Activated naive CD4-positive, alpha-beta T cell treated with anti-CD3 and anti-CD28 coated beads, Interleukin-2, amount 50 U/mL, for 24 hours (primary cell): ENCODE data around the gene STAT5B.

Experiments used
- H3K27ac Mint-ChIP-seq: one replicate; pipeline ENCODE4 v1.8.0; 2021; ENCODE audit warnings: mild to moderate bottlenecking, mixed read lengths
- H3K27me3 Mint-ChIP-seq: one replicate; pipeline ENCODE4 v1.8.0; 2021; ENCODE audit warnings: mixed read lengths
- H3K36me3 Mint-ChIP-seq: one replicate; pipeline ENCODE4 v1.8.0; 2021; ENCODE audit warnings: mixed read lengths
- H3K4me1 Mint-ChIP-seq: one replicate; pipeline ENCODE4 v1.8.0; 2021; ENCODE audit warnings: mixed read lengths
- H3K4me3 Mint-ChIP-seq: one replicate; pipeline ENCODE4 v1.8.0; 2021; ENCODE audit warnings: mild to moderate bottlenecking, mixed read lengths
- H3K9me3 Mint-ChIP-seq: one replicate; pipeline ENCODE4 v1.8.0; 2021; ENCODE audit warnings: mixed read lengths

STAT5B gene

DNA sequence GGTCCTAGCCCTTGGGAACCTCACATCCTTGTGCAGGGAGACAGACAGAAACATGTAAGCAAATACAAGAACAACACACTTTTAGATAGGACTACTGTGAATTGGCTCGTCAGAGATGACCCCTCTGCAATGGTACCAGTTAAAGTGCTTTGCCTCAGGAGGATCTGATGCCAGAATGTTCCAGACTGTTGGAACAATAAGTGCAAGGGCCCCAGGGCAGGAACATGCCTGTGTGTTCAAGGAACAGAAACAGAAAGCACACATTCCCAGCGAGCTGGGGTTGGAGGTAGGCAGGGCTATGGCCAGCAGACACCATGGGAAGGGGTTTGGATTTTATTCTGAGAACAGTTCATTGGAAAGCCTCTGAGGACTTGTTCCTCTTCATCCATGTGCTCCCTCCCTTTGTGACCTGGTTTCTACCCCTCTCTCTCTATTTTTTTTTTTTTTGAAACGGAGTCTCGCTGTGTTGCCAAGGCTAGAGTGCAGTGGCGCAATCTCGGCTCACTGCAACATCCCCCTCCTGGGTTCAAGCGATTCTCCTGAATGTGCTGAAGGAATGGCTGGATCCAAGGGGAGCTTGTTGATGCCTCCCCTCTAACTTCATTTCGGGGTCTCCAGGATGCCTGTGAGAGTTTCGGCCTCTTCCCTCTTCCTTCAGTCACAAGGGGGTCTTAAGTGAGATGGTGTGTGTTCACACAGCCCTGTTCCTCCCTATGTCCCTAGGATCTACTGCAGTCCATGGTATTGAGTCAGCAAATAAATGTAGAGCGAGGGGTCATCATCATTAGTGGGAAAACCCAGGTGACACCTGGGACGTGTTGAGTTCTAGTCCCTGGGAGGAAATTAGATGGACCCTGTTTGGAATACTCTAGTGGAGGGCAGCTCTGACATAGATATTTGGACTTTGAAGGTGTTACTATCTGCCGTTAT, 18.5 kb upstream of the STAT5B start:
- Mint-ChIP-seq H3K4me3 (peak overlapping the region; percentile 42), H3K27me3 (no peaks in the 10 kb centered on the region), H3K9me3 (no peaks in the 10 kb centered on the region), H3K4me1 (peaks cover 49% of the 10 kb centered on the region), H3K27ac (peak overlapping the region; percentile 76), H3K36me3 (peaks cover 30% of the 10 kb centered on the region)

DNA sequence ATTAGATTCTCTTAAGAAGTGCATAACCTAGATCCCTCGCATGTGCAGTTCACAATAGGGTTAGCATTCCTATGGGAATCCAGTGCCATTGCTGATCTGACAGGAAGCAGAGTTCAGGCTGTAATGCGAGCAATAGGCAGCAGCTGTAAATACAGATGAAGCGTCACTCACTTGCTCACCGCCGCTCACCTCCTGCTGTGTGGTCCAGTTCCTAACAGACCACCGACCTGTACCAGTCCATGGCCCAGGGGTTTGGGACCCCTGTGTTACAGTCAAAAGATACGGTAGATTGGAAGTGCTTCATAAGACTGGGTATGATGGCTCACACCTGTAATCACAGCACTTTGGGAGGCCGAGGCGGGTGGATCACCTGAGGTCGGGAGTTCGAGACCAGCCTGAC, 14.9 kb upstream of the STAT5B start:
- peak overlapping the region; percentile 92 for H3K4me3 Mint-ChIP-seq
- no peaks in the 10 kb centered on the region for H3K9me3 Mint-ChIP-seq
- H3K27me3 Mint-ChIP-seq = no peaks in the 10 kb centered on the region
- H3K4me1 Mint-ChIP-seq = peaks cover 64% of the 10 kb centered on the region
- peaks cover 36% of the 10 kb centered on the region for H3K36me3 Mint-ChIP-seq
- H3K27ac Mint-ChIP-seq = peak overlapping the region; percentile 85

DNA sequence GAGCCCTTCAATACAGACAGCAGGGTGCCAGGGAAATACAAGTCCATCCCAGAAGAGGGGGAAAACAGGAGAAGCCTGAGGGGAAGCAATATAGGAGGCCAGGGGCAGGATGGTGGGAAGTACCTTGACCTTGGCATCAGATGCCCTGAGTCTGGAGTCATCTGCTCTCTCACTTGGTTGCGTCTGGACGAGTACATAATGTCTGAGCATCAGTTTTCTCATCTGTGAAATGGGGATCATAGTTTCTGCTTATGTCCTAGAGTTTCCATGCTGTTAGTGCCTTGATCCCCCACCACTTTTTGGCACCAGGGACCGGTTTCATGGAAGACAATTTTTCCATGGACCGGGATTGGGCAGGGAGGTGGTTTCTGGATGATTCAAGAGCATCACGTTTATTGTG, 14.4 kb upstream of the STAT5B start:
- Mint-ChIP-seq H3K27me3 (no peaks in the 10 kb centered on the region), H3K4me1 (peaks cover 67% of the 10 kb centered on the region), H3K27ac (peak overlapping the region; percentile 97), H3K4me3 (peak overlapping the region; percentile 92), H3K9me3 (no peaks in the 10 kb centered on the region), H3K36me3 (peaks cover 36% of the 10 kb centered on the region)

DNA sequence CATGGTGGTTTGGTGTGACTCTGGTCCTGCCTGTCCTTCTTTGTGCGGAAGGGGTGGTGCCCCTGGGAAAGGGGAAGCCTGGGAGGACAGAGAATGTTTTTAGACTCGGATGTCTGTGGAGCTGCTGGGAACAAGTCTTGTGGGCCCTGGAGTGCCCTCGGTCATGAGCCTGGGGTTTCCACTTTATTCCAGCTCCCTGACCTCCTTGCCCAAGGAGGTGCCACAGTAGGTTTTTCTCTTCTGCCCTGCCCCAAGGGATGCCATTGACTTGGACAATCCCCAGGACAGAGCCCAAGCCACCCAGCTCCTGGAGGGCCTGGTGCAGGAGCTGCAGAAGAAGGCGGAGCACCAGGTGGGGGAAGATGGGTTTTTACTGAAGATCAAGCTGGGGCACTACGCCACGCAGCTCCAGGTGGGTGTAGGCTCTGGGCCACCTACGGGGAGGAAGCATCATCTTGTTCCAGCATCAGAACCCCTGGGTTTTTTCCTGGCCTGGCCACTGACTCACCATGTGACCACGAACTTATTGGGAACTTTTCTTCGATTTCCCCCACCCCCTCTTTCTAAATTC, 13.5 kb upstream of the STAT5B start:
- Mint-ChIP-seq H3K4me1 (peaks cover 67% of the 10 kb centered on the region), H3K27ac (peak overlapping the region; percentile 97), H3K36me3 (peaks cover 30% of the 10 kb centered on the region), H3K27me3 (no peaks in the 10 kb centered on the region), H3K4me3 (peak overlapping the region; percentile 92), H3K9me3 (no peaks in the 10 kb centered on the region)

DNA sequence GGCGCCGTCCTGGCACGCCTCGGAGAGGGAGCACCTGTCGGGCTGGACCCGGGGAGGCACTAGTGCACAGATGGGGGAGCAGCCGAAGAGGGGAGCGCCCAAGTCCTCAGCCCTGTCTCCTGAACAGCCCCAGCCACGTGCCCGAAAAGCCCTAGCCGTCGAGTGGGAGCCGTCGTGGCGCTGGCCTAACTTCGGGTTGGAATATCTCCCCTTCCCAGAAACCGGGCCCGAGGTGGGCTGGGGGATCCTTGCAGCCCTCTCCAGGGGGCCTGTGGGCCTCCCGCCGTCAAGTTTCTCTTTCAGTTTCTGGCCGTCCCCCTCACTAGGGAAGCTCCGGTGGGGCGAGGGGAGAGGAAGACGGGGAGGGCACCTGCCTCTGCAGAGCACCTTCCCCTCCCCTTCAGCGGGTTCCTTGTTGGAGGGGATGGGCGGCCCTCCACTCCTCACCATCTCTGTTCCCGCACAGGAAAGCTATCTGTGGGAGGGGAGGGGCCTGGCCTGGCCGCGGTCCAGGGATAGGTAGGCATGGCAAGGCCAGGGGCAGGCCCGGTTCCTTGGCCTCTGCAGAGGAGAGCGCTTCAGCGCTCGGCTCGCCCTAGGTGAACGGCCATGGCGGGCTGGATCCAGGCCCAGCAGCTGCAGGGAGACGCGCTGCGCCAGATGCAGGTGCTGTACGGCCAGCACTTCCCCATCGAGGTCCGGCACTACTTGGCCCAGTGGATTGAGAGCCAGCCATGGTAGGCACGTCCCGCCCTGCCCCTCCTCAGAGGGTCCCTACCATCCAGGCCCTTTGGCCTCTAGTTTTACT, 12.8 kb upstream of the STAT5B start:
- Mint-ChIP-seq H3K4me3 (peak overlapping the region; percentile 92), H3K9me3 (no peaks in the 10 kb centered on the region), H3K4me1 (peaks cover 62% of the 10 kb centered on the region), H3K27ac (peak overlapping the region; percentile 97), H3K27me3 (no peaks in the 10 kb centered on the region), H3K36me3 (peaks cover 28% of the 10 kb centered on the region)

DNA sequence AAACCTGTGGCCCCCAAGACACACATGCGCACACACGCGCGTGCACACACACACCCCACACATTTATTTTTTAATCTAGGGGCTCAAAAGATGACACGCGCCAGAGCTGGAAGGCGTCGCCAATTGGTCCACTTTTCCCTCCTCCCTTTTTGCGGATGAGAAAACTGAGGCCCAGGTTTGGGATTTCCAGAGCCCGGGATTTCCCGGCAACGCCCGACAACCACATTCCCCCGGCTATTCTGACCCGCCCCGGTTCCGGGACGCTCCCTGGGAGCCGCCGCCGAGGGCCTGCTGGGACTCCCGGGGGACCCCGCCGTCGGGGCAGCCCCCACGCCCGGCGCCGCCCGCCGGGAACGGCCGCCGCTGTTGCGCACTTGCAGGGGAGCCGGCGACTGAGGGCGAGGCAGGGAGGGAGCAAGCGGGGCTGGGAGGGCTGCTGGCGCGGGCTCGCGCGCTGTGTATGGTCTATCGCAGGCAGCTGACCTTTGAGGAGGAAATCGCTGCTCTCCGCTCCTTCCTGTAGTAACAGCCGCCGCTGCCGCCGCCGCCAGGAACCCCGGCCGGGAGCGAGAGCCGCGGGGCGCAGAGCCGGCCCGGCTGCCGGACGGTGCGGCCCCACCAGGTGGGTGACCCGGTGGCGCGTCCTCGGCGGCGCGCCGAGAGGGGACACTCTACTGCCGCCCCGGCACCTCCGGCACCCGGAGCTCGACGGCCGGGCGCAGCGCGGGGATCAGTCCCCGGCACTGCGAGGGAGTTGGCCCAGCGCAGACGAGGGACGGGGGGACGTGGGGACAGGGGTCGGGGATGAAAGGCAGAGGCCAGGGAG, 12.0 kb upstream of the STAT5B start, which contains the start of gene STAT5A:
Gene STAT5A (plus strand): TSS at position 522 of the 826 bp plus-strand sequence. CDS start 914 bp downstream, outside the sequence.
- Mint-ChIP-seq H3K4me3 (peak within 1 kb of the TSS; percentile 92), H3K9me3 (no peaks in the 10 kb centered on the region), H3K36me3 (peaks cover 24% of the 10 kb centered on the region), H3K27ac (peak within 1 kb of the TSS; percentile 99), H3K27me3 (no peaks in the 10 kb centered on the region), H3K4me1 (peaks cover 60% of the 10 kb centered on the region)

DNA sequence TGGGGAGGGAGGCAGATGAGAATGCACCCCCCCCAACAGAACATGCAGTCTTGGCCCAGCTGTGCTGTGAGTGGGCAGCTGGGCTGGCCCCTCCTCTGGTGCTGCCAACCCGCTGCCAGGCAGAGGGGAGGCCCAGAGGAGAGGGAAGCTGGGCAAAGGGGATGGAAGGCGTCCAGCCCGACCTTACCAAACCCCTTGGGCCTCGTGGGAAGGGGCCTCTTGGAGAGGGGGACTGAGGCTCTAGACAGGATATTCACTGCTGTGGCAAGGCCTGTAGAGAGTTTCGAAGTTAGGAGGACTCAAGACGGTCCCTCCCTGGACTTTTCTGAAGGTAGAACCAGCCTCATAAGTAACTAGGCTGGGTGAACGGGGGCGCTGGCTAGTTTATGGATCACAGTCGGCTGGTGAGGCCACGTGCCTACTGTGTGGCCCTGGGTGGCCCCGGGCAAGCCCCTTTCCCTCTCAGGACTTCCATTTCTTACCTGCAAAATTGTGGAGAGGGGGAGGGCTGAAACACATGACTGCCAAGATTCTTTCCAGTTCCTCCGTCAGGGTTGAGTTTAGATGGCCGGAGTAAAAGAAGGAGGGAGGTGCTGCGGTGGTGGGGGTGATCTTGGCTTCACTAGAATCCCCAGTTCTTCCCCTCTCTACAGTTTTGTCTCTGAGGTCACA, 11.2 kb upstream of the STAT5B start:
- H3K27ac Mint-ChIP-seq = peak overlapping the region; percentile 99
- no peaks in the 10 kb centered on the region for H3K27me3 Mint-ChIP-seq
- H3K9me3 Mint-ChIP-seq = no peaks in the 10 kb centered on the region
- peaks cover 21% of the 10 kb centered on the region for H3K36me3 Mint-ChIP-seq
- H3K4me1 Mint-ChIP-seq = peaks cover 62% of the 10 kb centered on the region
- H3K4me3 Mint-ChIP-seq = peak overlapping the region; percentile 90

DNA sequence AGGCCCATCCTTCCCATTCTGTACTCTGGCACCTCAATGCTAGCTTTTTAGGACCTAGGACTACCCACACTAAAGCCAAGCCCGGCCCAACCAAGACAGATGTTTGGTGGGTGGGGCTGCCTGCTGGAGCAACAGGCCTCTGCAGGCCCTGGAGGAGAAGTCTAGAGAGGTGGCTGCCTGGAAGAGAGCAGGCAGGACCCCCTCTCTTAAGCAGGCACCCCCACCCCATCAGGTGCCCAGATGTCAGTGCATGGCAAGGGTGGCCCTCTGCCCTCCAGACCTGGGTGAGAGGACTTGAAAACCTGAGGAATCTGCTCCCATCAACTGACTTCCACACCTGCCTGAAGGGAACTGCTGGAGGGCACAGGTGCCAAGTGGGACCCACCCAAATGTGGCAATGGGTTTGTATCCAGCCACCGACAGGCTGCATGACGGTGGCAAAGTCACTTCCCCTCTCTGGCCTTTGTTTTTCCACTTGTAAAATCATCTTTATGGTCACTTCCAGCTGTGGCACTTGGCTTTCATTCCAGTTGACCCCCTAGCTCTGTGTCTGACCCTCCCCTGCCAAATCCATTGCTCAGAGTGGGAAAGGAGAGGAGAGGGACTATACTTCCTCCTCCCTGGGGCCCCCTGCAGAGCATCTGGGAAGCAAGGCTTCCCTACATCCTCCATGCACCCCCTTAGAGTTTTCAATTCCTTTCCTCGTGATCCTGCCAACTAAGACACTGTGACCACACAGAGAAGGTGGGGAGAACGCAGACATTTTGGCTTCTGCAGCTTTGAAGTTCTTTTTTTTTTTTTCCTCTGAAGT, 10.4 kb upstream of the STAT5B start:
- Mint-ChIP-seq H3K27ac (peak overlapping the region; percentile 99), H3K9me3 (no peaks in the 10 kb centered on the region), H3K27me3 (no peaks in the 10 kb centered on the region), H3K4me3 (peak overlapping the region; percentile 90), H3K36me3 (peaks cover 18% of the 10 kb centered on the region), H3K4me1 (peaks cover 58% of the 10 kb centered on the region)

DNA sequence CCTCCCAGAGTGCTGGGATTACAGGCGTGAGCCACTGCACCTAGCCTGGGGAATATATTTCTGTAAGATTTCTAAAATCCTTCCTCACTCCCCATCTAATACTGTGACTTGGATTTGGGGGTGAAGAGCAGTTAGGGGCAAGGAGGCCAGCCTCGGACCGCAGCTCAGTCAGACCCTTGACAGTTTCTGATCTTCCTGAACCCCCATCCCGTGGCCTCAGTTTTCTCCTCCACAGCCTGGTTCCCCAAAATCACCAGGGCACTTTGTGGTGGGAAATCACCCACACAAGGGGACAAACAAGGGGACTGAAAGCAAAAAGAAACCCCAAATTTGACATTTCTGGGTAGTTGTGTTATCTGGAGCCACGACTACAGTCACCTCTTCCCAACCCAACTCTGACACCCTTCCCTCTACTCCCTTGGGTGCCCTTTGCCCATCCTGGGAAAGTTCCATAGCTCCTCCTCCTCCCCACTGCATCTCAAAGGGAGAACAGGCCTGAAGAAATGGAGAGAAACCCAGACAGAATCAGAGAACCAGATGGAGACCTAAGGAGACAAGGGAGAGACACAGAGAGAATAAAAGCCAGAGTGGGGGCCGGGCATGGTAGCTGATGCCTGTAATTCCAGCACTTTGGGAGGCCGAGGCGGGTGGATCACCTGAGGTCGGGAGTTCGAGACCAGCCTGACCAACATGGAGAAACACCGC, 9.3 kb upstream of the STAT5B start:
- Mint-ChIP-seq H3K36me3 (peaks cover 12% of the 10 kb centered on the region), H3K9me3 (no peaks in the 10 kb centered on the region), H3K27me3 (no peaks in the 10 kb centered on the region), H3K27ac (peak overlapping the region; percentile 77), H3K4me1 (peaks cover 47% of the 10 kb centered on the region), H3K4me3 (peak overlapping the region; percentile 90)

DNA sequence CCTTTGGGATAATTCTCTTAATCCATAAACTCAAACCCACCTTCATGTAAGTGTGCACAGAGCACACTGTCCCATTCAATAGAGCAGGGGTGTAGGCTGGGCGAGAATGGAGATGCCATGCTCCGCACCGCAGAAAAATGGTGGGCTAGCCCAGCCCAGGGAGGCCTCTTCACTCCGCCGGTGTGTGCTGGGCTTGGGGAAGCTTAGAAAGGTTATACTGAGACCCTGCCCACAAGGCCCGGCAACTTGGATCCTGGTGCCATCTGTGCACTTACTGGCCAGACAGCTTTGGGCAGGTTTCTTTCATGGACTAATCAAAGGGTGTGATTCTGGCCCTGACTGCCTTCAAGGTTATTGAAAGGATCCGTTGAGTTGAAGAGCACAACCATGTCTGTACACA, 8.4 kb upstream of the STAT5B start:
- H3K4me1 Mint-ChIP-seq = peaks cover 41% of the 10 kb centered on the region
- no peak overlapping the region for H3K4me3 Mint-ChIP-seq
- peaks cover 7% of the 10 kb centered on the region for H3K36me3 Mint-ChIP-seq
- H3K27ac Mint-ChIP-seq = peak overlapping the region; percentile 12
- H3K9me3 Mint-ChIP-seq = no peaks in the 10 kb centered on the region
- no peaks in the 10 kb centered on the region for H3K27me3 Mint-ChIP-seq

DNA sequence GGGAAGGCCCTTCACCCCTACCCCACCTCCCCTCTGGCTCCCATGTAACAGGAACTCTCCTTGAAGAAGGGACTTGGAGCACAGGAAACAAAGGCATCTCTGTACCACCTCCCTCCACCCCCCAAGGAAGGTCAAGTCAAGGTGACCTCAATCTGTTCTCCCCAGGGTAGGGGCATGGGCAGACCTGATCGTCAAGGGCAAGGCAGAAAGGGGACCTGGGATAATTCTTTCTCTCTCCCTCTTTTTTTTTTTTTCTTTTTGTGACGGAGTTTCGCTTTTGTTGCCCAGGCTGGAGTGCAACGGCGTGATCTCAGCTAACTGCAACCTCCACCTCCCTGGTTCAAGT, 7.8 kb upstream of the STAT5B start:
- Mint-ChIP-seq H3K27ac (peak overlapping the region; percentile 12), H3K4me1 (peaks cover 39% of the 10 kb centered on the region), H3K9me3 (no peaks in the 10 kb centered on the region)

DNA sequence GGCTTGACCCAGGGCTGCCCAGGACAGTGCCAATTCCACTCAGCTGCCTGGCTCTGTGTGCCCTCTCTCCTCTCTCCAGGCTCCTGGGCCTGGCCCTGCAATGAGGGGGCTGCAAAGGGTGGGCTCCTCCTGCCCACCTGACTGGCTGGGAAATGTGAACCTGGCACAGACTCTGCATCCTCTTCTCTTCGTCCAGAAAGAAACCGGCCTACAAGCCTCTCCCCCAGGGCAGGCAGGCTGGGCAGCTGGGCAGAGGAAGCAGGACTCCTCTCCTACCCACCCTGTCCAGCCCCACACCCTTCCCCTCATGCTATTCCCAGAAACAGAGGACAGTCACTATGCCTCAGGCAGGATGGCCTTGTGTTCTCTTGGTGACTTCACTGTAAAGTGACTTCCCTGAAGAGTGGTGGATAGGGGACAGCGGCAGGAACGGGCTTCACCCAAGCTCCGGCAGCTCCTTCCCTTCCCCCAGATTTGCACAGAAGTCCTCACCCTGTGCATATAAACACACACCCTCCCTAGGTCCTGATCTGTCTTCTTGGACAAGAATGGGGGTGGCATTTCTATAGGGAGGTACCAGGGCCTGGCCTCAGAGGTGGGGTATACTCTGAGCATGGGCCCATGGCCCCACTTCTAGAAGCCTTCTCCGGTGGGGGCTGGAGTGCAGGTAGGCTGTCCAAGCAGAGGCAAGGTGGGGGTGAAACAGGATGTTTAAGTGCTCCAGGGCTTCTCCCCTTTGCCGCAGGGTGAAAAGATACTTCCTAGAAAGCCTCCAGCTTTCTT, 7.2 kb upstream of the STAT5B start:
- Mint-ChIP-seq H3K4me3 (peak overlapping the region; percentile 30), H3K27me3 (no peaks in the 10 kb centered on the region), H3K27ac (no peak overlapping the region), H3K36me3 (peaks cover 7% of the 10 kb centered on the region), H3K9me3 (no peaks in the 10 kb centered on the region), H3K4me1 (peaks cover 39% of the 10 kb centered on the region)

More for the DNA sequence above, 7.8 kb upstream of the STAT5B start:
- peaks cover 7% of the 10 kb centered on the region for H3K36me3 Mint-ChIP-seq
- H3K27me3 Mint-ChIP-seq = no peaks in the 10 kb centered on the region
- H3K4me3 Mint-ChIP-seq = no peak overlapping the region
